OCI-LY3 (cell line): ENCODE results near the gene ATP2A3.

Experiments
- CTCF ChIP-seq: fragments of 200-600, 300-600 bp; sonication (generic); IDR thresholded peaks from 2 replicates; pipeline ENCODE4 v1.5.1; 2014; ENCODE audit warnings: antibody characterized with exemption, low read length, low read depth
- EZH2phosphoT487 ChIP-seq: fragments of 200-600 bp; shearing (Covaris generic); IDR thresholded peaks from 2 replicates; pipeline ENCODE4 v1.6.1; 2018; ENCODE audit warnings: antibody characterized with exemption, mixed run types, low read depth

DNA sequence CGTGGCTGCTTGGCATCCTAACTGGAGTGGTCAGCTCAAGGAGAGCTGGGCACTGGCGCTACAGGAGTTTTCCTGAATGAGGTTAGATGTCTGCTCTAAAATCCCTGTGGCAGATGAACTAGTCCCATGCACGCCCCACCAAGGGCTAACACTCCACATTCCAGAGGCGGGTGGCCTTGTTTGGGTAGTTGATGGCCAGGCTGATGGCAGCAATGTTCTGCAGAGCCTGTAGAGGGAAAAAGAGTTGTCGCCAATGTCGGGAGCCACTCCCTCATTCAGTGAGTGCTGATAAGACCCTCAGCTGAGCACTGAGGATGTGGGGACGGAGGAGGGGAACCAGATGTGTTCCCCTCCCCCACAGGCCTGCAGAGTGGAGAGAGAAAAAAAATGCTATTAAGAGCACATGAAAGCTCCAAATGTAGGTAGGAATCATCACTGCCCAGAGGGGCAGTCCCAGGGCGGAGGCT, 42.5 kb upstream of the ATP2A3 start:
- TF ChIP-seq CTCF (no peak), EZH2phosphoT487 (no peak)
